Measurements from ENCODE around the gene OR2A2.

- TF ChIP-seq CTCF (IDR thresholded peaks at IDR 0.05): no peak
- TF ChIP-seq EZH2 (IDR thresholded peaks at IDR 0.05; ENCODE audit: borderline replicate concordance, insufficient read depth, low read depth, low read length, poor library complexity, severe bottlenecking): no peak
Measured at GRCh38 chr7:144144426-144144825, 35.0 kb downstream of the OR2A2 start.
